ENCODE data around the gene ZC3H18. TPM values are rescaled to one million over a fixed set of nuclear protein-coding genes. Genes with fewer than 3 reads are reported as not detected.
A peak's percentile ranks its signal among the peaks of the same experiment; 100 is the strongest.

Gene ZC3H18
- total and polyA plus RNA-seq, 10 of the 15 experiments (the other 5 are each of a cell fraction or from before 2014, with no cell fraction given) = 1.0 to 58.3 (median 22.4) TPM

DNA sequence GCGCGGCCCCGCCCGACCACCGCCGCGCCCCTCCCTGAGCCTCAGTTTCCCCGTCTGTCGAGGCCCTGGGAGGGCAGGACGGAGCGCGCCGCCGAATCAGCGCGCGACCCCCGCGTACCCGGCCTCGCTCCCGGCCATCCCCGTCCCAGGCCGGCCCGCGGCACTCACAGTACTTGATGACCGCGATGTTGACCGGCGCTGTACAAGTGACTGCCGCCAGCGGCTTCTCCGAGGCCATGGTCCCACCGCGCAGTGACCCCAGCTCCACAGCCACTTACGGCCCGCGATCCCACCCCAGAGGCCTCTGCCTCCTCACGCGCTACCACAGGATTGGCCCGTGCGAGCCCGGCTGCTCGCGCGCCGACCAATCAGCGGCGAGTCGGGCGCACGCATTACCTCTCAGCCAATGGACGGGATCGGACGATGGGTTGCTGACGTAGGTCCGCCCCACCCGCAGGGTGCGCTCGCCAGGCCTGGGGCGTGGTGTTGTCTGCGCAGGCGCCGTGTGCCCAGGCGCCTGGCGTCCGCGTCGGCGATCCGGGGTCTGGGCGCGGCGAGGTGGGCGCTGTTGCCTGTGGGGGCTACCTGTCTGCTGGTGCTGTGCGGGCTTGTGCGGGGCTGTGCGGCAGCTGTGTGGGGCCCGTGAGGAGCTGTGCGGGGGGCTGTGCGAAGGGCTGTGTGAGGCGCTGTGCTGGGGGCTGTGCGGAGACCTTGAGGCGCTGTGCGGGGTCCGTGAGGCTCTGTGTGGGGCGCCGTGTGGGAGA, 92.8 kb downstream of the ZC3H18 start, which contains the start of gene MVD (continued):
- TF ChIP-seq, protein P1, sequence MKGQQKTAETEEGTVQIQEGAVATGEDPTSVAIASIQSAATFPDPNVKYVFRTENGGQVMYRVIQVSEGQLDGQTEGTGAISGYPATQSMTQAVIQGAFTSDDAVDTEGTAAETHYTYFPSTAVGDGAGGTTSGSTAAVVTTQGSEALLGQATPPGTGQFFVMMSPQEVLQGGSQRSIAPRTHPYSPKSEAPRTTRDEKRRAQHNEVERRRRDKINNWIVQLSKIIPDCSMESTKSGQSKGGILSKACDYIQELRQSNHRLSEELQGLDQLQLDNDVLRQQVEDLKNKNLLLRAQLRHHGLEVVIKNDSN (IDR thresholded peaks at IDR 0.05; ENCODE audit: borderline replicate concordance, extremely low read length, insufficient read depth, low read depth, low read length) = peak; percentile 49
- TF ChIP-seq CBFB (IDR thresholded peaks at IDR 0.05; ENCODE audit: low read depth) (0 out of 2 replicates have a peak, but pooled peaks have one; percentile 20), NFYB (IDR thresholded peaks at IDR 0.05; ENCODE audit: insufficient read depth, low read depth, low read length) (peak; percentile 96), HSF1 (IDR thresholded peaks at IDR 0.05; ENCODE audit: low read depth, low read length) (no peak), EZH2 (IDR thresholded peaks at IDR 0.05; ENCODE audit: borderline replicate concordance, control insufficient read depth, low read depth, low read length) (no peak), GABPA (IDR thresholded peaks at IDR 0.05; ENCODE audit: low read depth) (no peak), SPI1 (IDR thresholded peaks at IDR 0.05; ENCODE audit: borderline replicate concordance, insufficient read depth, low read depth, low read length) (no peak), TAF1 (IDR thresholded peaks at IDR 0.05; ENCODE audit: borderline replicate concordance, low read depth, low read length) (peak; percentile 69), EGR1 (IDR thresholded peaks at IDR 0.05; ENCODE audit: borderline replicate concordance in 1 of 2, low read depth in 2 of 2, low read length in 2 of 2) (0 out of 3 replicates have a peak, but pooled peaks of 1 of the 2 experiments have one; percentile 20), IRF4 (IDR thresholded peaks at IDR 0.05; ENCODE audit: low read depth, low read length) (no peak), ZNF24 (IDR thresholded peaks at IDR 0.05) (0 out of 2 replicates have a peak, but pooled peaks have one; percentile 48), YY1 (IDR thresholded peaks at IDR 0.05; ENCODE audit: low read depth, low read length) (peak; percentile 69; the same call in 1 of the 2 replicates), KAT2A (conservative IDR thresholded peaks at IDR 0.05; ENCODE audit: control insufficient read depth, low read depth, low read length) (no peak), JUNB (IDR thresholded peaks at IDR 0.05) (no peak), BMI1 (IDR thresholded peaks at IDR 0.05; ENCODE audit: borderline replicate concordance) (no peak), CBX3 (IDR thresholded peaks at IDR 0.05; ENCODE audit: borderline replicate concordance, low read depth) (no peak), PRDM15 (CRISPR knock-in tag; IDR thresholded peaks at IDR 0.05) (no peak), HDAC2 (IDR thresholded peaks at IDR 0.05) (no peak; the same call in 1 of the 2 replicates), EED (IDR thresholded peaks at IDR 0.05; ENCODE audit: low read depth) (no peak), TARDBP (IDR thresholded peaks at IDR 0.05; ENCODE audit: borderline replicate concordance) (no peak), CTCF (IDR thresholded peaks at IDR 0.05 in 2 of 3, conservative IDR thresholded peaks at IDR 0.05 in 1 of 3; ENCODE audit: control insufficient read depth in 2 of 3, extremely low read depth in 1 of 3, insufficient read depth in 1 of 3, low read depth in 3 of 3, low read length in 3 of 3) (0 out of 6 replicates have a peak, but pooled peaks of 1 of the 3 experiments have one; percentile 4), SREBF1 (IDR thresholded peaks at IDR 0.05; ENCODE audit: low read length) (no peak)

All from GM12878 (cell line).